B cell (primary cell): ENCODE measurements around the gene GMCL2. TPM values are rescaled to one million over a fixed set of nuclear protein-coding genes. Genes with fewer than 3 reads are reported as not detected.

Experiments
- ATAC-seq: fragments of 200-7000 bp; cut with Tn5 transposase; one replicate; pipeline ENCODE4 v1.10.0; 2021; ENCODE audit warnings: low read depth, mild to moderate bottlenecking, moderate number of reproducible peaks, moderate library complexity
- CTCF ChIA-PET: fragments of 350-600 bp; sonication (Branson Sonifier 250); formaldehyde crosslinking; loops from one replicate; lab custom pipeline; 2021; ENCODE audit warnings: antibody characterized with exemption, inconsistent platforms; lab: Charles Lee
- POLR2A ChIA-PET: fragments of 350-600 bp; sonication (Branson Sonifier 250); formaldehyde crosslinking; loops from one replicate; lab custom pipeline; 2021; ENCODE audit warnings: antibody characterized with exemption; lab: Charles Lee
- DNase-seq: peaks from one replicate; pipeline ENCODE4 v3.0.0; 2013
- H2AFZ ChIP-seq: 2 replicates; pipeline ENCODE4 v1.6.1; 2012; ENCODE audit warnings: mild to moderate bottlenecking, low read depth, low read length; ENCODE audit not compliant: insufficient read depth, poor library complexity, severe bottlenecking
- H3K27ac ChIP-seq, 2 donors: 1 replicate in 1 of 2; 2 replicates in 1 of 2; pipeline ENCODE4 v1.5.1; 2012 to 2013; ENCODE audit warnings: low read length in 2 of 2, mild to moderate bottlenecking in 2 of 2, moderate library complexity in 1 of 2
- H3K27me3 ChIP-seq, 4 experiments: fragments of 200-600 bp in 1 of 4; sonication (generic) in 1 of 4; replicated peaks in 1 of 4; 1 replicate in 2 of 4; 2 replicates in 2 of 4; pipeline versions ENCODE4 v1.6.1 to v1.7.0; 2013 to 2016; ENCODE audit warnings: low read length in 3 of 4, mild to moderate bottlenecking in 2 of 4, mixed read lengths in 1 of 4, moderate library complexity in 1 of 4; ENCODE audit not compliant: insufficient read depth in 4 of 4, control insufficient read depth in 3 of 4; ENCODE audit errors: control extremely low read depth in 1 of 4
- H3K36me3 ChIP-seq, 2 experiments: replicated peaks in 1 of 2; 1 replicate in 1 of 2; 2 replicates in 1 of 2; pipeline versions ENCODE4 v1.6.1 to v1.7.1; 2013; ENCODE audit warnings: low read length in 1 of 2; ENCODE audit not compliant: insufficient read depth in 2 of 2, control insufficient read depth in 1 of 2; ENCODE audit errors: control extremely low read depth in 1 of 2, extremely low read depth in 1 of 2
- H3K4me1 ChIP-seq, 2 donors: fragments of 200-600 bp in 1 of 2; sonication (generic) in 1 of 2; 1 replicate in 1 of 2; 2 replicates in 1 of 2; pipeline versions ENCODE4 v1.5.1 to v1.6.1; 2013 to 2017; ENCODE audit warnings: low read length in 2 of 2; ENCODE audit not compliant: control insufficient read depth in 2 of 2, insufficient read depth in 2 of 2
- H3K4me2 ChIP-seq: replicated peaks from 2 replicates; pipeline ENCODE3; 2012; ENCODE audit warnings: mild to moderate bottlenecking, low read depth, low read length; ENCODE audit not compliant: poor library complexity, severe bottlenecking
- H3K4me3 ChIP-seq, 5 experiments: fragments of 200-600 bp in 1 of 5; sonication (generic) in 1 of 5; 1 replicate in 3 of 5; 2 replicates in 2 of 5; pipeline versions ENCODE4 v1.5.1 to v1.7.0; 2011 to 2016; ENCODE audit warnings: low read length in 4 of 5, mild to moderate bottlenecking in 4 of 5, low read depth in 2 of 5, control low read depth in 1 of 5, moderate library complexity in 1 of 5; ENCODE audit not compliant: insufficient read depth in 1 of 5; ENCODE audit errors: control extremely low read depth in 1 of 5, extremely low read depth in 1 of 5
- H3K79me2 ChIP-seq: fragments of 200-600 bp; sonication (generic); one replicate; pipeline ENCODE4 v1.6.0; 2016; ENCODE audit warnings: low read length; ENCODE audit not compliant: control insufficient read depth, insufficient read depth
- H3K9ac ChIP-seq: fragments of 200-600 bp; sonication (generic); 2 replicates; pipeline ENCODE4 v1.6.1; 2017; ENCODE audit warnings: mild to moderate bottlenecking, low read length, moderate library complexity
- H3K9me3 ChIP-seq, 3 donors: one replicate each; pipeline versions ENCODE4 v1.6.1 to v1.7.1; 2013; ENCODE audit warnings: low read length in 2 of 3; ENCODE audit not compliant: control insufficient read depth in 2 of 3, insufficient read depth in 1 of 3; ENCODE audit errors: control extremely low read depth in 1 of 3
- H4K20me1 ChIP-seq: 2 replicates; pipeline ENCODE4 v1.6.0; 2012; ENCODE audit warnings: mild to moderate bottlenecking, low read length; ENCODE audit not compliant: insufficient read depth, control insufficient read depth, poor library complexity, severe bottlenecking
- H3K27ac Mint-ChIP-seq: one replicate; pipeline ENCODE4 v1.8.0; 2021; ENCODE audit warnings: mixed read lengths
- H3K27me3 Mint-ChIP-seq: one replicate; pipeline ENCODE4 v1.8.0; 2021; ENCODE audit warnings: mixed read lengths
- H3K4me1 Mint-ChIP-seq: one replicate; pipeline ENCODE4 v1.8.0; 2021; ENCODE audit warnings: mixed read lengths
- H3K4me3 Mint-ChIP-seq: one replicate; pipeline ENCODE4 v1.8.0; 2021; ENCODE audit warnings: mixed read lengths
- H3K9me3 Mint-ChIP-seq: one replicate; pipeline ENCODE4 v1.8.0; 2022; ENCODE audit warnings: mixed read lengths; ENCODE audit not compliant: insufficient read depth
- CTCF ChIP-seq: fragments of 200-600 bp; IDR thresholded peaks from one replicate; pipeline ENCODE4 v1.8.0; 2022; ENCODE audit warnings: antibody characterized with exemption, mild to moderate bottlenecking
- EZH2 ChIP-seq: IDR thresholded peaks from 2 replicates; pipeline ENCODE4 v1.6.1; 2012; ENCODE audit warnings: borderline replicate concordance, low read depth, mild to moderate bottlenecking, moderate library complexity, low read length; ENCODE audit not compliant: insufficient read depth, poor library complexity, severe bottlenecking
- WGBS: methylation state at CpG from one replicate; pipeline ENCODE4 v1.1.5; 2013; ENCODE audit warnings: missing lambda C conversion rate; ENCODE audit not compliant: insufficient coverage; 5-methylcytosine and 5-hydroxymethylcytosine counted together
- intact Hi-C: fragments of 100-400 bp; cut with micrococcal nuclease; formaldehyde crosslinking; loops from one replicate; pipeline ENCODE4 v1.10.0; 2022
- polyA plus RNA-seq: library from polyadenylated mRNA; depleted of rRNA; stranded (reverse); fragments of >200 nt; gene quantifications from 2 replicates; pipeline ENCODE4 v1.2.3, GENCODE V29; 2012
- total RNA-seq, 2 donors: library from RNA; stranded (reverse); fragments of 120-200 nt in 1 of 2; gene quantifications; 1 replicate in 1 of 2; 2 replicates in 1 of 2; pipeline versions ENCODE4 v1.2.3 to v1.2.4, GENCODE V29; 2013 to 2022

GMCL2 gene
- total and polyA plus RNA-seq, 2 donors (not counting 1 experiment from before 2014, with no cell fraction given), result not detected

GRCh38 chr5:178215280-178216002 is 28.3 kb upstream of the GMCL2 start:
- no peak overlapping the region for H3K27ac ChIP-seq
- peaks cover 7 to 11% of the 10 kb centered on the region in 2 donors for H3K4me1 ChIP-seq
- Mint-ChIP-seq H3K9me3 (no peaks in the 10 kb centered on the region), H3K27ac (no peak overlapping the region), H3K4me1 (peaks cover 8% of the 10 kb centered on the region), H3K4me3 (no peak overlapping the region), H3K27me3 (no peaks in the 10 kb centered on the region)
- no peak overlapping the region for H3K9ac ChIP-seq
- no peak overlapping the region for H3K4me3 ChIP-seq
- H3K4me2 ChIP-seq, result peak overlapping the region; percentile 28
- H3K79me2 ChIP-seq, result peaks cover 22% of the 10 kb centered on the region
- H3K27me3 ChIP-seq, result no peaks in the 10 kb centered on the region
- no peak for ATAC-seq
- intact Hi-C loops, result no loop called here
- H2AFZ ChIP-seq, result no peak overlapping the region
- no peak for DNase-seq
- no peak for TF ChIP-seq CTCF
- TF ChIP-seq EZH2, result no peak
- POLR2A ChIA-PET, result interaction anchor here (2.8 kb wide), 1 partner anchor 11 kb away, joined by 7 read pairs; the partner anchor contains the start of gene HNRNPAB
- H4K20me1 ChIP-seq, result peaks cover 25% of the 10 kb centered on the region
- 83% methylated on average over 9 of the region's 13 CpGs for WGBS
- CTCF ChIA-PET, result interaction anchor here (1.5 to 2.5 kb wide), 3 partner anchors 10 to 20 kb away, joined by 3 to 7 read pairs (median 5); partner anchors contain the start of gene HNRNPAB
- peaks cover 0 to 72% of the 10 kb centered on the region in 2 experiments for H3K36me3 ChIP-seq
- H3K9me3 ChIP-seq, result no peaks in the 10 kb centered on the region
